ENCODE results near the gene NKX6-1.

The NKX6-1 gene

GRCh38 chr4:84455697-84456096, 43.4 kb downstream of the NKX6-1 start:
- Histone ChIP-seq H3K27me3 (ENCODE audit: control insufficient read depth, insufficient read depth, low read length) (no peaks in the 10 kb centered on the region), H3K9ac (ENCODE audit: low read length) (no peak overlapping the region), H3K27ac (ENCODE audit: low read depth, low read length) (no peak overlapping the region), H3K4me3 (ENCODE audit: low read length) (no peak overlapping the region), H3K36me3 (ENCODE audit: control insufficient read depth, insufficient read depth, low read length) (no peaks in the 10 kb centered on the region), H3K4me1 (ENCODE audit: control insufficient read depth, insufficient read depth, low read length) (no peaks in the 10 kb centered on the region)

DNA sequence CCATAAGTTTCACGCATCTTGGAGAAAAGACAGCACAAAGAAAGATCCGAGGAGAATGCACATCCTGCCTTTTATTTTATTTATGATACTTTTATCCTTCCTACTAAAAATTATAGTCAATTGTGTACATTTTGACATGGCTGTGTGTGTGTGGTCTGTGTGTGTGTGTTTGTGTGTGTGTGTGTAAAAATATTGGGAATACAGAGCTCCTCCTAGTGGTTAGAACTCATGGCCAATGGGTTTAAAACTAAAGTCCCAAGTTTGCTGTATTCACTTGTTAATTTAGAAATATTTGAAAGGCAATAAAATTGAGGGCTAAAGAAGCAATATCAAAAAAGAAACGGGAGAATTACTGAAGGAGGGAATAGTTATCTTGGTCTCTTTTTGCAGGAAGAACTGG, 47.5 kb downstream of the NKX6-1 start:
- Histone ChIP-seq H3K36me3 (ENCODE audit: control insufficient read depth, insufficient read depth, low read length) (no peaks in the 10 kb centered on the region), H3K4me1 (ENCODE audit: control insufficient read depth, insufficient read depth, low read length) (no peaks in the 10 kb centered on the region), H3K27ac (ENCODE audit: low read depth, low read length) (no peak overlapping the region), H3K9ac (ENCODE audit: low read length) (no peak overlapping the region), H3K4me3 (ENCODE audit: low read length) (no peak overlapping the region), H3K27me3 (ENCODE audit: control insufficient read depth, insufficient read depth, low read length) (no peaks in the 10 kb centered on the region)

DNA sequence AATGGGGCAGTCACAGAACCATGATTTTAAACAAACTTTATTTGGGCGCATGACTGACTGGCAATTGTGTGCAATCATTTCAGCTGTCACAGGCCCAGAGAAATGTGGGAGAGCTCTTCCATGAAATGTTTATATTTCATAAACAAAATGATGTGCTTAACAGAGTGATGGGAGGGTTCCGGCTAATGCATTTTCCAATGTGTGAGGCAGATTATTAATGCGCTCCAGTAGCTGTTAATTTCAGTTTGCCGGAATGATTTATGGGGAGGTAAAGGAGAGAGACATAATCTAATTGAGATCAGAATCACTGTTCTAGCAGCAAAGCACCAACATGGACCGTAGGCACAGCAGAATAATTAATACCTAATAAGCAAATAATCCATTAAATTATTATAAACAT, 55.6 kb downstream of the NKX6-1 start:
- no peaks in the 10 kb centered on the region for H3K4me1 ChIP-seq (ENCODE audit: control insufficient read depth, insufficient read depth, low read length)
- no peaks in the 10 kb centered on the region for H3K36me3 ChIP-seq (ENCODE audit: control insufficient read depth, insufficient read depth, low read length)
- no peak overlapping the region for H3K27ac ChIP-seq (ENCODE audit: low read depth, low read length)
- no peak overlapping the region for H3K4me3 ChIP-seq (ENCODE audit: low read length)
- no peaks in the 10 kb centered on the region for H3K27me3 ChIP-seq (ENCODE audit: control insufficient read depth, insufficient read depth, low read length)
- no peak overlapping the region for H3K9ac ChIP-seq (ENCODE audit: low read length)

- no peaks in the 10 kb centered on the region for H3K36me3 ChIP-seq (ENCODE audit: control insufficient read depth, insufficient read depth, low read length)
- H3K9ac ChIP-seq (ENCODE audit: low read length) = no peak overlapping the region
- H3K4me1 ChIP-seq (ENCODE audit: control insufficient read depth, insufficient read depth, low read length) = no peaks in the 10 kb centered on the region
- no peaks in the 10 kb centered on the region for H3K27me3 ChIP-seq (ENCODE audit: control insufficient read depth, insufficient read depth, low read length)
- H3K27ac ChIP-seq (ENCODE audit: low read depth, low read length) = no peak overlapping the region
- H3K4me3 ChIP-seq (ENCODE audit: low read length) = no peak overlapping the region
Observed at GRCh38 chr4:84442778-84443177, 56.3 kb downstream of the NKX6-1 start.

All from rectal smooth muscle tissue (tissue), 1 donor.